Small intestine (tissue), 16 donors: ENCODE measurements around the gene DENND2C. TPM values are rescaled to one million over a fixed set of nuclear protein-coding genes. Genes with fewer than 3 reads are reported as not detected.

ENCODE experiments used
- DNase-seq, 2 donors: peaks; one replicate each; pipeline versions ENCODE4 v3.0.0 to v3.0.0-alpha.2; 2013
- FAIRE-seq: peaks from 2 replicates; lab custom pipeline; 2012; peaks lifted over from hg19 to GRCh38; lab: Jason Lieb, UNC
- H3K27ac ChIP-seq, 3 donors: one replicate each; pipeline ENCODE4 v1.5.1; 2013; ENCODE audit warnings: low read length in 2 of 3, mild to moderate bottlenecking in 2 of 3, control low read depth in 1 of 3, inconsistent platforms in 1 of 3, low read depth in 1 of 3, moderate library complexity in 1 of 3
- H3K27me3 ChIP-seq, 3 donors: one replicate each; pipeline ENCODE4 v1.6.1; 2013; ENCODE audit warnings: low read length in 3 of 3, inconsistent platforms in 1 of 3; ENCODE audit not compliant: control insufficient read depth in 3 of 3, insufficient read depth in 3 of 3
- H3K36me3 ChIP-seq, 3 donors: one replicate each; pipeline ENCODE4 v1.6.1; 2013; ENCODE audit warnings: low read length in 3 of 3, inconsistent platforms in 1 of 3, low read depth in 1 of 3, mild to moderate bottlenecking in 1 of 3, moderate library complexity in 1 of 3; ENCODE audit not compliant: control insufficient read depth in 3 of 3, insufficient read depth in 2 of 3
- H3K4me1 ChIP-seq, 3 donors: one replicate each; pipeline ENCODE4 v1.6.1; 2013; ENCODE audit warnings: low read length in 2 of 3, inconsistent platforms in 1 of 3, low read depth in 1 of 3, mild to moderate bottlenecking in 1 of 3, moderate library complexity in 1 of 3; ENCODE audit not compliant: control insufficient read depth in 3 of 3, insufficient read depth in 2 of 3
- H3K4me3 ChIP-seq, 3 donors: one replicate each; pipeline ENCODE4 v1.5.1; 2013; ENCODE audit warnings: low read length in 3 of 3, control low read depth in 1 of 3, inconsistent platforms in 1 of 3, low read depth in 1 of 3, mild to moderate bottlenecking in 1 of 3, moderate library complexity in 1 of 3
- H3K9me3 ChIP-seq, 2 donors: one replicate each; pipeline ENCODE4 v1.6.1; 2013; ENCODE audit warnings: low read depth in 1 of 2, low read length in 1 of 2; ENCODE audit not compliant: control insufficient read depth in 2 of 2, insufficient read depth in 1 of 2
- WGBS, 3 donors: extraction: QIAGEN DNeasy Blood & Tissue Kit; methylation state at CpG; one replicate each; pipeline ENCODE4 v1.1.7; 2013; 5-methylcytosine and 5-hydroxymethylcytosine counted together
- long read RNA-seq, 10 donors: transcript quantifications; one replicate each; lab custom pipeline, GENCODE V29; 2026
- polyA plus RNA-seq, 4 donors: library from polyadenylated mRNA; stranded (reverse) in 3 of 4; unstranded in 1 of 4; fragments of 200-250 nt in 3 of 4; fragments of 120-200 nt in 1 of 4; gene quantifications; one replicate each; pipeline versions ENCODE4 v1.2.1 to v1.2.3, GENCODE V29; 2013
- donor health status: healthy with polysubstance abuse.
- donor health status: control.
- donor health status: control.
- donor health status: Bipolar disorder and iron deficiency.
- donor health status: healthy.

The DENND2C gene
- under 1 TPM in 3 of 4 donors, not detected in 1; 0.27 to 0.61 (median 0.54) TPM for polyA plus RNA-seq
- long read RNA-seq, donor 1, result 0 reads
- long read RNA-seq, donor 2, result 0 reads
- long read RNA-seq, donor 3, result 0 reads
- long read RNA-seq, donor 4, result 0 reads
- long read RNA-seq, donor 5, result 0 reads
- long read RNA-seq, donor 6, result 0 reads
- long read RNA-seq, donor 7, result 0 reads
- long read RNA-seq, donor 8, result 0 reads
- long read RNA-seq, donor 9, result 0 reads
- long read RNA-seq, donor 10, result 0 reads

GRCh38 chr1:114669562-114670082 lies at the start of gene DENND2C:
TSS of gene DENND2C (minus strand) at chr1:114670049. CDS start at chr1:114625984, 44,065 bp downstream.
- FAIRE-seq, result no peak
- H3K27ac ChIP-seq, result peak within 1 kb of the TSS; percentile 48 to 87 (median 50)

GRCh38 chr1:114719424-114719787 lies 49.6 kb upstream of the DENND2C start:
- DNase-seq (no peak), FAIRE-seq (no peak)
- 69 to 81% (median 77%) methylated on average over 3 of the region's 3 CpGs for WGBS, 3 donors
- Histone ChIP-seq H3K4me1 (peaks cover 2 to 21% (median 4%) of the 10 kb centered on the region in 3 donors), H3K9me3 (no peaks in the 10 kb centered on the region), H3K36me3 (peaks cover 15 to 29% (median 16%) of the 10 kb centered on the region in 3 donors), H3K4me3 (no peak overlapping the region), H3K27ac (no peak overlapping the region), H3K27me3 (no peaks in the 10 kb centered on the region)

More at GRCh38 chr1:114669562-114670082, at the start of gene DENND2C:
- Histone ChIP-seq H3K4me3 (peak within 1 kb of the TSS; percentile 55 to 76 (median 66)), H3K9me3 (no peaks in the 10 kb centered on the region), H3K4me1 (peaks cover 0 to 5% (median 3%) of the 10 kb centered on the region in 3 donors), H3K27me3 (peaks cover 0 to 8% (median 0%) of the 10 kb centered on the region in 3 donors), H3K36me3 (no peaks in the 10 kb centered on the region)
- 0 to 2% (median 1%) methylated on average over 38 to 50 of the region's 50 CpGs for WGBS, 3 donors
- DNase-seq, result no peak

- H3K9me3 ChIP-seq, result no peaks in the 10 kb centered on the region
- peaks cover 13 to 29% (median 15%) of the 10 kb centered on the region in 3 donors for H3K36me3 ChIP-seq
- no peak overlapping the region for H3K27ac ChIP-seq
- H3K4me1 ChIP-seq, result peaks cover 2 to 21% (median 4%) of the 10 kb centered on the region in 3 donors
- FAIRE-seq (no peak), DNase-seq (peak in 1 of 2 donors; percentile 45)
- 88 to 93% (median 89%) methylated on average over 11 of the region's 11 CpGs for whole genome bisulfite sequencing, 3 donors
- no peak overlapping the region for H3K4me3 ChIP-seq
- no peaks in the 10 kb centered on the region for H3K27me3 ChIP-seq
These were observed 49.0 kb upstream of the DENND2C start for GRCh38 chr1:114718661-114719423.

GRCh38 chr1:114716304-114717170 lies 46.7 kb upstream of the DENND2C start, which contains the start of gene NRAS:
TSS of gene NRAS (minus strand) at chr1:114716771. CDS start at chr1:114716160, 611 bp downstream.
- 0 to 1% (median 1%) methylated on average over 38 of the region's 38 CpGs for WGBS, 3 donors
- no peaks in the 10 kb centered on the region for H3K9me3 ChIP-seq
- no peak for FAIRE-seq

GRCh38 chr1:114715952-114716303 lies 46.1 kb upstream of the DENND2C start:
- Histone ChIP-seq H3K9me3 (no peaks in the 10 kb centered on the region), H3K4me3 (peak overlapping the region; percentile 85 to 94 (median 86)), H3K36me3 (peaks cover 15 to 25% (median 16%) of the 10 kb centered on the region in 3 donors), H3K27ac (peak overlapping the region; percentile 84 to 99 (median 97)), H3K27me3 (no peaks in the 10 kb centered on the region), H3K4me1 (peaks cover 2 to 25% (median 5%) of the 10 kb centered on the region in 3 donors)
- FAIRE-seq (no peak), DNase-seq (no peak)
- 21 to 40% (median 35%) methylated on average over 4 of the region's 4 CpGs for WGBS, 3 donors

More at GRCh38 chr1:114716304-114717170, 46.7 kb upstream of the DENND2C start, which contains the start of gene NRAS:
- Histone ChIP-seq H3K36me3 (peaks cover 15 to 24% (median 16%) of the 10 kb centered on the region in 3 donors), H3K27ac (peak within 1 kb of the TSS; percentile 84 to 99 (median 97)), H3K4me3 (peak within 1 kb of the TSS; percentile 85 to 94 (median 86)), H3K27me3 (no peaks in the 10 kb centered on the region), H3K4me1 (peaks cover 2 to 30% (median 7%) of the 10 kb centered on the region in 3 donors)
- peak; percentile 93 to 98 for DNase-seq

GRCh38 chr1:114712977-114713376 lies 43.1 kb upstream of the DENND2C start:
- 15 to 67% (median 41%) methylated on average over 4 of the region's 4 CpGs for WGBS, 3 donors
- H3K9me3 ChIP-seq, result no peaks in the 10 kb centered on the region
- FAIRE-seq (no peak), DNase-seq (peak; percentile 48 to 70)
- peaks cover 2 to 17% (median 3%) of the 10 kb centered on the region in 3 donors for H3K4me1 ChIP-seq
- peak overlapping the region in 1 of 3 donors; percentile 63 for H3K27ac ChIP-seq
- H3K4me3 ChIP-seq, result no peak overlapping the region
- H3K36me3 ChIP-seq, result peaks cover 11 to 20% (median 11%) of the 10 kb centered on the region in 3 donors
- H3K27me3 ChIP-seq, result no peaks in the 10 kb centered on the region

- peaks cover 13 to 20% (median 19%) of the 10 kb centered on the region in 3 donors for H3K36me3 ChIP-seq
- no peak overlapping the region for H3K27ac ChIP-seq
- WGBS, 3 donors, result 96 to 97% (median 96%) methylated on average over 3 of the region's 3 CpGs
- no peaks in the 10 kb centered on the region for H3K9me3 ChIP-seq
- DNase-seq (no peak), FAIRE-seq (no peak)
- peaks cover 0 to 12% (median 3%) of the 10 kb centered on the region in 3 donors for H3K4me1 ChIP-seq
- H3K4me3 ChIP-seq, result no peak overlapping the region
- no peaks in the 10 kb centered on the region for H3K27me3 ChIP-seq
These were observed 40.5 kb upstream of the DENND2C start for GRCh38 chr1:114710360-114710759.
